Esophagus squamous epithelium (tissue), 4 donors: ENCODE results near the gene BRINP3.

ENCODE experiments used
- POLR2A ChIP-seq, 4 donors: fragments of 450-650 bp; IDR thresholded peaks; one replicate each; pipeline ENCODE4 v1.6.1; 2017; ENCODE audit warnings: antibody characterized with exemption in 4 of 4, mild to moderate bottlenecking in 4 of 4, moderate library complexity in 3 of 4
- TF ChIP-seq, protein P1 (sequence below), 6 experiments: fragments of 450-650 bp in 4 of 6; fragments of 200-600 bp in 2 of 6; sonication (generic) in 2 of 6; IDR thresholded peaks; one replicate each; pipeline ENCODE4 v1.5.1; 2016 to 2019; ENCODE audit warnings: antibody characterized with exemption in 6 of 6, mild to moderate bottlenecking in 4 of 6, moderate library complexity in 4 of 6

DNA sequence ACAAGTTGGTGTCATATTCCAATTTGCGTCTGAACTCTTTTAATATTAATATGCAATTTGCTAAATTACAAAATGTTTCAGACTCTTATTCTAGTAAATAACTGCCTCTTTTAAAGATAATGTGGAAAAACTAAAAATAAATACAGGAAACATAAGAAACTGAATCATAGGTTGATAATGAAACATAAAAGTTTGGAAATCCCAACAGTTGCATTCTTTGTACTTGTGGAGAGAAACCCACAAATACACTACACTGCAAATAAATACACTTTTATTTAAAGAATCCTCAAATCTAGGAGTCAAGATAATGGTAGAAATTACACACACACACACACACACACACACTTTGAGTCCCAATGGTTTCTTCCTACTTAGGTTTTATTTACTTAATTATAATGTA is 5.2 kb downstream of the BRINP3 start:
- TF ChIP-seq POLR2A (IDR thresholded peaks at IDR 0.05): no peak
- TF ChIP-seq, protein P1, sequence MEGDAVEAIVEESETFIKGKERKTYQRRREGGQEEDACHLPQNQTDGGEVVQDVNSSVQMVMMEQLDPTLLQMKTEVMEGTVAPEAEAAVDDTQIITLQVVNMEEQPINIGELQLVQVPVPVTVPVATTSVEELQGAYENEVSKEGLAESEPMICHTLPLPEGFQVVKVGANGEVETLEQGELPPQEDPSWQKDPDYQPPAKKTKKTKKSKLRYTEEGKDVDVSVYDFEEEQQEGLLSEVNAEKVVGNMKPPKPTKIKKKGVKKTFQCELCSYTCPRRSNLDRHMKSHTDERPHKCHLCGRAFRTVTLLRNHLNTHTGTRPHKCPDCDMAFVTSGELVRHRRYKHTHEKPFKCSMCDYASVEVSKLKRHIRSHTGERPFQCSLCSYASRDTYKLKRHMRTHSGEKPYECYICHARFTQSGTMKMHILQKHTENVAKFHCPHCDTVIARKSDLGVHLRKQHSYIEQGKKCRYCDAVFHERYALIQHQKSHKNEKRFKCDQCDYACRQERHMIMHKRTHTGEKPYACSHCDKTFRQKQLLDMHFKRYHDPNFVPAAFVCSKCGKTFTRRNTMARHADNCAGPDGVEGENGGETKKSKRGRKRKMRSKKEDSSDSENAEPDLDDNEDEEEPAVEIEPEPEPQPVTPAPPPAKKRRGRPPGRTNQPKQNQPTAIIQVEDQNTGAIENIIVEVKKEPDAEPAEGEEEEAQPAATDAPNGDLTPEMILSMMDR (IDR thresholded peaks at IDR 0.05): no peak
